Neutrophil (primary cell): ENCODE data around the gene EIF4E1B.

Experiments
- H3K27ac ChIP-seq: fragments of 200-600 bp; sonication (generic); 2 replicates; pipeline ENCODE4 v1.5.1; 2016; ENCODE audit warnings: mild to moderate bottlenecking, moderate library complexity
- H3K27me3 ChIP-seq: fragments of 200-600 bp; sonication (generic); 2 replicates; pipeline ENCODE4 v1.6.0; 2016; ENCODE audit warnings: mild to moderate bottlenecking
- H3K36me3 ChIP-seq: fragments of 200-600 bp; sonication (generic); 2 replicates; pipeline ENCODE4 v1.5.1; 2017
- H3K4me1 ChIP-seq, 2 experiments: fragments of 200-600 bp in 1 of 2; sonication (generic) in 1 of 2; 1 replicate in 1 of 2; 2 replicates in 1 of 2; pipeline versions ENCODE4 v1.5.1 to v1.6.1; 2013 to 2016; ENCODE audit warnings: low read depth in 1 of 2, low read length in 1 of 2, mild to moderate bottlenecking in 1 of 2, moderate library complexity in 1 of 2; ENCODE audit not compliant: control insufficient read depth in 1 of 2, insufficient read depth in 1 of 2
- H3K4me3 ChIP-seq, 2 experiments: fragments of 200-600 bp in 1 of 2; sonication (generic) in 1 of 2; 1 replicate in 1 of 2; 2 replicates in 1 of 2; pipeline ENCODE4 v1.5.1; 2013 to 2016; ENCODE audit warnings: low read depth in 1 of 2, low read length in 1 of 2, mild to moderate bottlenecking in 1 of 2, moderate library complexity in 1 of 2
- H3K9me3 ChIP-seq: fragments of 200-600 bp; sonication (generic); 2 replicates; pipeline ENCODE4 v1.5.1; 2016
- CTCF ChIP-seq: fragments of 200-600 bp; sonication (generic); IDR thresholded peaks from 2 replicates; pipeline ENCODE4 v1.5.1; 2016; ENCODE audit warnings: antibody characterized with exemption

The EIF4E1B gene

GRCh38 chr5:176608937-176609723 lies 21.3 kb upstream of the EIF4E1B start:
- peak overlapping the region; percentile 4 to 78 for H3K4me3 ChIP-seq

GRCh38 chr5:176609724-176610434 lies 20.6 kb upstream of the EIF4E1B start, which contains the start of gene GPRIN1:
Gene GPRIN1 (minus strand): TSS chr5:176610156. CDS start chr5:176599834, 10,322 bp downstream.
- Histone ChIP-seq H3K36me3 (no peaks in the 10 kb centered on the region), H3K27me3 (peaks cover 99% of the 10 kb centered on the region), H3K27ac (no peak within 1 kb of the TSS), H3K4me1 (peaks cover 0 to 10% of the 10 kb centered on the region in 2 experiments), H3K4me3 (peak within 1 kb of the TSS; percentile 54 to 78), H3K9me3 (no peaks in the 10 kb centered on the region)
- TF ChIP-seq CTCF: no peak

More at GRCh38 chr5:176608937-176609723, 21.3 kb upstream of the EIF4E1B start:
- Histone ChIP-seq H3K27ac (no peak overlapping the region), H3K27me3 (peaks cover 100% of the 10 kb centered on the region), H3K4me1 (peaks cover 0 to 10% of the 10 kb centered on the region in 2 experiments), H3K36me3 (no peaks in the 10 kb centered on the region), H3K9me3 (no peaks in the 10 kb centered on the region)
- TF ChIP-seq CTCF: no peak

DNA sequence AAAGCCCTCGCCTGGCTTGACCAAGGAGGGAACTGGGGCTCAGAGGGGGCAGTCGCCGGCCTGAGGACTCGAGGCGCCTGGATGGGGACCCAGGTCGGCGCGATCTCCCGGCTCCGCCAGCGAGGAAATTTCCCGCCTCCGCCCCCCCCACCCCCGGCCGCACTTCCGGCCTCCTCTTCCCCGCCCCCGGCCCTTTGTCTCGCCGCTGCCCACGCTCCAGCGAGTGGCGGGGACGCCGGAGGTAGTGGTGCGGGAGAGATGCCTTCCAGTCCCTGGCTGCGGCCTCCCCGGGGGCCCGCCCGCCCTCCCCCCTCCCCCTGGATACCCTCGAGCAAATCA lies 20.1 kb upstream of the EIF4E1B start:
- no peak overlapping the region for H3K27ac ChIP-seq

GRCh38 chr5:176611435-176611834 lies 19.0 kb upstream of the EIF4E1B start:
- Histone ChIP-seq H3K27ac (no peak overlapping the region), H3K27me3 (peaks cover 99% of the 10 kb centered on the region), H3K36me3 (no peaks in the 10 kb centered on the region), H3K9me3 (no peaks in the 10 kb centered on the region), H3K4me1 (peaks cover 0 to 10% of the 10 kb centered on the region in 2 experiments), H3K4me3 (no peak overlapping the region)
- no peak for TF ChIP-seq CTCF

More for the DNA sequence above, 20.1 kb upstream of the EIF4E1B start:
- H3K36me3 ChIP-seq: no peaks in the 10 kb centered on the region
- peaks cover 99% of the 10 kb centered on the region for H3K27me3 ChIP-seq
- H3K9me3 ChIP-seq: no peaks in the 10 kb centered on the region
- TF ChIP-seq CTCF: no peak
- H3K4me3 ChIP-seq: peak overlapping the region; percentile 54 to 78
- H3K4me1 ChIP-seq: peaks cover 0 to 10% of the 10 kb centered on the region in 2 experiments

DNA sequence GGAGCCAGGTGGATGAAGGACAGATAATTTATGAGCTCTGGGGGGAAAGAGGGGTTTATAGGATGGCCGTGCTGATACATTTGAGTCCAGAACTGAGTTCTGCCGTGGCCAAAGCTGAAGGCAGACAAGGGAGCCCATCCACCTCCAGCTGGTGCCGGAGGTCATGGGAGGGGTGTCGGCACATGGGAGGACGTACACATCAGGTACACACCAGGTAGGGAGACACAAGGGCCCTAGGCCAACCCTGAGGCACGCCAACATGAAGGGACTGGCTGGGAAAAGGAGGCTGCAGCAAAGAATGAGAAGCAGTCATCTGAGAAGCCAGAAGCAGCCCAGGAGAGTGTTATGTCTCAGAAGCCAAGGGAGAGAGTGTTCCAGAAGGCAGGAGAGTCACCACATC lies 18.5 kb upstream of the EIF4E1B start:
- TF ChIP-seq CTCF: no peak
- H3K27ac ChIP-seq: no peak overlapping the region
- no peaks in the 10 kb centered on the region for H3K9me3 ChIP-seq
- H3K4me3 ChIP-seq: no peak overlapping the region
- peaks cover 0 to 10% of the 10 kb centered on the region in 2 experiments for H3K4me1 ChIP-seq
- H3K27me3 ChIP-seq: peaks cover 99% of the 10 kb centered on the region
- no peaks in the 10 kb centered on the region for H3K36me3 ChIP-seq
